Measurements from ENCODE around the gene BTAF1.

DNA sequence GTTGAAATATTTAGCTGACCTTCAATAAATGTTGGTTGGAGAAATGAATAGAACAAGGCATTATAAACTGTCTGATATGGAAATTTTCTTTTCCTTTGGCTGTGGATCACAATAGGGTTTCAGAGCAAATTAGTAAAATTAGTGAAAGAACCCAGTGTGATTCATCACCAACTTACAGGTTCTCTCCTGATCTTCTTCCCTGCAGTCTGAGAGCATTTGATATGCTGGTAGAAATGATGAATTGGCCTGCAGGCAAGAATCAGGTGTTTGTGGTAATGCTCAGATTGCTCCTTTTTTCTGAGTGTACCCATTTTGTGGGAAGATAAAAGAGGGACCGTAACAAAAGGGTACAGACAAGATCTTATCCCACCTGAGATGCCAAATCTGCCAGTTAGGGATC is 51.9 kb downstream of the BTAF1 start:
- TF ChIP-seq CREB1 (CRISPR knock-in tag; IDR thresholded peaks at IDR 0.05; ENCODE audit: low read depth) (no peak), EZH2phosphoT487 (IDR thresholded peaks at IDR 0.05; ENCODE audit: unreplicated experiment) (no peak), POLR2AphosphoS5 (IDR thresholded peaks at IDR 0.05; ENCODE audit: low read depth) (no peak), ZNF331 (CRISPR knock-in tag; IDR thresholded peaks at IDR 0.05; ENCODE audit: low read depth) (no peak)
- TF ChIP-seq, protein P1, sequence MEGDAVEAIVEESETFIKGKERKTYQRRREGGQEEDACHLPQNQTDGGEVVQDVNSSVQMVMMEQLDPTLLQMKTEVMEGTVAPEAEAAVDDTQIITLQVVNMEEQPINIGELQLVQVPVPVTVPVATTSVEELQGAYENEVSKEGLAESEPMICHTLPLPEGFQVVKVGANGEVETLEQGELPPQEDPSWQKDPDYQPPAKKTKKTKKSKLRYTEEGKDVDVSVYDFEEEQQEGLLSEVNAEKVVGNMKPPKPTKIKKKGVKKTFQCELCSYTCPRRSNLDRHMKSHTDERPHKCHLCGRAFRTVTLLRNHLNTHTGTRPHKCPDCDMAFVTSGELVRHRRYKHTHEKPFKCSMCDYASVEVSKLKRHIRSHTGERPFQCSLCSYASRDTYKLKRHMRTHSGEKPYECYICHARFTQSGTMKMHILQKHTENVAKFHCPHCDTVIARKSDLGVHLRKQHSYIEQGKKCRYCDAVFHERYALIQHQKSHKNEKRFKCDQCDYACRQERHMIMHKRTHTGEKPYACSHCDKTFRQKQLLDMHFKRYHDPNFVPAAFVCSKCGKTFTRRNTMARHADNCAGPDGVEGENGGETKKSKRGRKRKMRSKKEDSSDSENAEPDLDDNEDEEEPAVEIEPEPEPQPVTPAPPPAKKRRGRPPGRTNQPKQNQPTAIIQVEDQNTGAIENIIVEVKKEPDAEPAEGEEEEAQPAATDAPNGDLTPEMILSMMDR (conservative IDR thresholded peaks at IDR 0.05; ENCODE audit: low read depth in 2 of 2): no peak

Measured in GM23338 (cell line).